HG02840 (cell line): ENCODE measurements around the gene IL3RA.
"Not testable (repeated sequence)": the region's sequence is repeated elsewhere in the genome, so short reads cannot be mapped to it uniquely, and the experiment has no call there.

Source experiments
- ATAC-seq: cut with Tn5 transposase; IDR thresholded peaks from one replicate; pipeline ENCODE4 v1.9.1; 2021; ENCODE audit warnings: mild to moderate bottlenecking, moderate library complexity, moderate number of reproducible peaks; ENCODE audit not compliant: unreplicated experiment, low FRiP score

IL3RA gene

DNA sequence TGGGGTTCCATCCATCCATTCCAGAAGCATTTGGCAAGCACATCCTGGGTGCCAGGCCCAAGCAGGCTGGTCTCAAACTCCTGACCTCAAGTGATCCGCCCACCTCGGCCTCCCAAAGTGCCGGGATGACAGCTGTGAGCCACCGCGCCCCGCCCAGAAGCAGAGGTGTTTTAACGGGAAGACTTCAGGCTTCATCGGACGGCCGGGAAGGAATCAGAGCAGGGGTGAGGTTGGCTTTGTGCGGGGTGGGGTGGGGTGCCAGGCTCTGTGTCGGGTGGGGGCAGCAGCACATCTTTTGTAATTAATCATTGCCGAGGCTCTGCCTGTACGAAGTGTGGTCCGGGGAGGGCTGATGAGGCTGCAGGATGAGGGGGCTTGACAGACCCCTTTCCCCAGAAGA, 60.4 kb downstream of the IL3RA start:
- no peak for ATAC-seq

DNA sequence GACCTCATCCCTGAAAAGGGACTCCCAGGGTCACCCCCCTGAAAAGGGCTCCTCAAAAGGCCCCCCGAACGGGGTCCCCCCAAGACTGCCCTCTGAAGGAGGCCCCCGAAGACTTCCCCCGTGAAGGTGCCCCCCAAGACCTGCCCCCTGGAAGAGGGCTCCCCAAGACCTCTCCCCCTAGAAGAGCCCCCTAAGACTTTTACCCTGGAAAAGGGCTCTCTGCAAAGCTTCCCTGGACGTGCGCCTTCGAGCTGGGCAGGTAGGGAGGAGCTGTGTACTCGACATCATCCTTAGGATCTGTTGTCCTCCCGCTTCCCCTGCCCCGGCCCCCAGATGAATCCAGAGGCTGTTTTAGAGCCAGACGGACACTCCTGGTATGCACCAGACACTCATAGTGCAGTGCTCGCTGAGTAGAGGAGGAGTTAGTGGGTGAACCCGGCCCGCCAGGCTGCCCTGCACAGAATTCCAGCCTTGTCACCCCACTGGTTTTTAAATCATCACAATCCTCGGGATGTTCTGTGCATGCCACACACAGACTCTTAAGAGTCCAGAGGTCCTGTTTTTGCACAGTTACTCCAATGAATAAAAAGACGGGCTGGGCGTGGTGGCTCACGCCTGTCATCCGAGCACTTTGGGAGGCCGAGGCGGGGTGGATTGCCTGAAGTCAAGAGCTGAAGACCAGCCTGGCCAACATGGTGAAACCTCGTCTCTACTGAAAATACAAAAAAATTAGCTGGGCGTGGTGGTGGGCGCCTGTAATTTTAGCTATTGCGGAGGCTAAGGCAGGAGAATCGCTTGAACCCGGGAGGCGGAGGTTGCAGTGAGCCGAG, 61.1 kb downstream of the IL3RA start:
- no peak for ATAC-seq

DNA sequence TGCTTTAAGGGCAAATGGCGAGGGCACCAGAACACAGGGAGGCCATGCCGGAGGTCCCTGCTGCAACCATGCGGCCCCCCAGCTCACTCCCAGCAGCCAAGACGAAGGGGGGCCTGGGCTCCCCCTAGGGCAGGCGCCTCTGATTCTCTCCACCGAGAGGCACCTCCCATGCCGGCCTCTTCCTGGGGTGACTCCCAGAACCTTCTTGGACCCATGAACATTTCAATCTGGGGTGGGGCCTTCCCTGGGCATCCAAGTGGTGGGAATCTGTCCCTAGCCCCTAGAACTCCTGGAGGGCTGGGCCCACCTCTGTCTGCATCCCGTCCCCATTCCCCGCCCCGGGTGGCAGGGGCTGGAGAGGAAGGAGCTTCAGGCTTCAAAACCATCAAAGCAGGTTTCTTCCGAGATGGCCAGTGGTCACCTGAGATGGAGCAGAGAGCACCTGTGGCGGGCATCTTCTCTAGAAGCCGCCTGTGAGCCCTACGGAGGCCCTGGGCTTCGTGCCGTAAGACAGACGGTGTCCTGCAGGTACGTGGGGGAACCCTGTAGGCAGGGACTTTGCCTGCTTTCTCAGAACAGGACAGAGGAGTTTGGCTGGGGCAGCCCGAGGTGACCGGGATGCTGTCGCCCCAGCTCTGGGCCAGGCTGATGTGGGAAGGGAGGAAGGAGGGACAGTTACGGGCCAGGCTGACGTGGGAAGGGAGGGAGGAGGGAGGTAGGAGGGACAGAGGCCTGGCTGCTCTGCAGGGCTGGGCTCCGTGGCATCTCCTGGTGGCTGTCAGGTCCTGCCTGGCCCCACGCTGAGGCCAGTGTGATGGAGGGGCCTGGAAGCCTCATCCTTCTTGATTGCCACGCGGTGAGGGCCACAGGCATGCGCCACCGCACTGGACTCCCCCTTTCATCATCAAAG, 62.1 kb downstream of the IL3RA start:
- no peak for ATAC-seq

DNA sequence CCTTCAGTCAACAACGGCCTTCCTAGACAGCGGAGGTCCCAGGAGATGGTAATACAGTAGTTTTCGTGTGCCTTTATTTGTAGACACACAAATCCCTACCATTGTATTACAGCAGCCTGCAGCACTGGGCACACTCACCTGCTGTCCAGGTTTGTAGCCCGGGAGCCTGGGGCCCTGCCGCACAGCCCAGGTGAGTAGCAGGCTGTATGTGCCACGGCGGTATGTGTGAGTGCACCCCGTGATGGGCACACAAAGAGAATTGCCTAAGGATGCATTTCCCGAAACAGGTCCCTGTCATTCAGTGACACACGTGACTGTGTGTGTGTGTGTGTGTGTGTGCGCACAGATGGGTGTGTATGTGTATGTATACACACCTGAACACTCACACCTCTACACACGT, 63.5 kb downstream of the IL3RA start:
- no peak for ATAC-seq

DNA sequence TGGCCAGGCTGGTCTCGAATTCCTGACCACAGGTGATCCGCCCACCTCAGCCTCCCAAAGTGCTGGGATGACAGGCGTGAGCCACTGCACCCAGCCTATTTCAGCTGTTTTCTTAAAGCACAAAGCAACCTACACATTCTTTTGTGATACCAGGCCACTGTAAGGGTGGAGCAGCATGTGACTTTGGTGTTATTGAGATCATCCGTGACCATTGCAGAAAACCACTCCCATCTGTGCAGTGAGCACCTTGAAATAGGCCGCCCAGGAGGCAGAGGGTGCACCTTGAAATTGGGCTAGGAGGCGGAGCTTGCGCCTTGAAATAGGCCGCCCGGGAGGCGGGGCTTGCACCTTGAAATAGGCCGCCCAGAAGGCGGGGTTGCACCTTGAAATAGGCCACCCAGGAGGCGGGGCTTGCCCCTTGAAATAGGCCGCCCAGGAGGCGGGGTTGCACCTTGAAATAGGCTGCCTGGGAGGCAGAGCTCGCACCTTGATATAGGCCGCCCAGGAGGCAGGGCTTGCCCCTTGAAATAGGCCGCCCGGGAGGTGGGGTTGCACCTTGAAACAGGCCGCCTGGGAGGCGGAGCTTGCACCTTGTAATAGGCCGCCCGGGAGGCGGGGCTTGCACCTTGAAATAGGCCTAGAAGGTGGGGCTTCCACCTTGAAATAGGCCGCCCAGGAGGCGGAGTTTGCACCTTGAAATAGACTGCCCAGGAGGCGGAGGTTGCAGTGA, 64.3 kb downstream of the IL3RA start:
- ATAC-seq, result no peak

DNA sequence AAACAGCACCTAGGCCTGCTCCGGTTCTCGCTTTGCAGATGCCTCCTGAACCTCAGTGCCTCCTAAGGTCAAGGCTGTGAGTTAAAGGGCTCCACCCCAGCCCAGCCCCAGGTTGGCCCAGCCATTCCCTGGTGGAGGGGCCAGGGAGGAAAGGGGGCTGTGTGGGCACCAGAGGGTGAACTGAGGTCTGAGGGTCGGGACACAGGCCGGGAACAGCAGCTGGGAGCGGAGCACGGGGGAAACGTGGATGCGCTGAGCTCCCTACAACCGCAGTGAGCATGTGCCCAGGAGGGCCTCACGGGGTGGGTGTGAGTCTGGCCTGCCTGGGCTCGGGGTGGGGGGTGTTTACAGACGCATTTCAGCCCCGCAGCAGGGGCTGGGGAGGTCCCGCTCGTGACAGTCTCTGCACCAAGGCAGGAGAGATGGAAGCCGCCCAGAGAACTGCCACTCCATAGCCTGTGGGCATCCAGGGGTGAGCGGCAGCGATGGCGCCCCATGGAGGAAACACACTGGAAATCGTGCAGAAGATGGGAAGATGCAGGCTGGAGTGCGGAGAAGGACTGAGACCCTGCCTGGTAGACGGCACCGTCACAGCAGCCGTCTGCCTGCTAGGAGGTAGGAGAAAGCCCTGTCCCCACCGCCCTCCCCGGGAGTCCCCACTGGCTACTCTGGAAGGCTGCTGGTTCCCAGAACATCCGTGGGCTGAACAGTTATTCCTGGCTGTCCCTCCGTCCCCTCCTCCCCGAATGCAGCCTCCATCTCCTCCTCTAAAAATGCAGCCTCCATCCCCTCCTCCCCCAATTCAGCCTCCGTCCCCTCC, 65.2 kb downstream of the IL3RA start:
- no peak for ATAC-seq

DNA sequence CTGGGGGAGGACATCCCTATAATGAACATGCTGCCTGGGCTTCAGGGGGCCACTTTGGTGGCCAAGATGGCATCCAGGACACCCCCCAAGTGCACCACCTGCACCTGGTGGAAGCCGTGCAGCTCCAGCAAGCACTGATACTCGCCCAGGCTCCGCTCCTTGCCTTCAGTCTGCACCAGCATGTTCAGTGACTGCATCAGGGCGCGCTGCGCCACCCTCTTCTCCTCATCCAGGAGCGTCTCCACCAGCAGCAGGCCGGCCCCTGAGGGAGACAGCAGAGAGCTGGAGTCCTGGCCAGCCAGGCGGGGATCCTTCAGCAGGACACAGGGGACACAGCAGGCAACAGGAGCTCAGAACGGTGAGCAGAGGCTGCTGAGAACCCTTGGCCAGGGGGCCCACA, 66.6 kb downstream of the IL3RA start:
- no peak for ATAC-seq

DNA sequence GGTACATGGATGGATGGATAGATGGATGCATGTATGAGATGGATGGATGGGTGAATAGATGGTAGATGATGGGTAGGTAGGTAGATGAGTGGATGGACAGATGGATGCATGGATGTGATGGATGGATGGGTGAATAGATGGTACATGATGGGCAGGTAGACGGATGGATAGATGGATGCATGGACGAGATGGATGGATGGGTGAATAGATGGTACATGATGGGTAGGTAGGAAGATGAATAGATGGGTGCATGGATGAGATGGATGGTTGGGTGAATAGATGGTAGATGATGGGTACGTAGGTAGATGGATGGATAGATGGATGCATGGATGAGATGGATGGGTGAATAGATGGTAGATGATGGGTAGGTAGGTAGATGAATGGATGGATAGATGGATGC, 67.3 kb downstream of the IL3RA start:
- not testable (repeated sequence) for ATAC-seq

DNA sequence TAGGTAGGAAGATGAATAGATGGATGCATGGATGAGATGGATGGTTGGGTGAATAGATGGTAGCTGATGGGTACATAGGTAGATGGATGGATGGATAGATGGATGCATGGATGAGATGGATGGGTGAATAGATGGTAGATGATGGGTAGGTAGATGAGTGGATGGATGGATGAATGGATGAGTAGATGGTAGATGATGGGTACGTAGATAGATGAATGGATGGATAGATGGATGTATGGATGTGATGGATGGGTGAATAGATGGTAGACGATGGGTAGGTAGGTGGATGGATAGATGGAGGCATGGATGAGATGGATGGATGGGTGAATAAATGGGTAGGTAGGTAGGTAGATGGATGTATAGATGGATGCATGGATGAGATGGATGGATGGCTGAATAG, 69.2 kb downstream of the IL3RA start:
- not testable (repeated sequence) for ATAC-seq

DNA sequence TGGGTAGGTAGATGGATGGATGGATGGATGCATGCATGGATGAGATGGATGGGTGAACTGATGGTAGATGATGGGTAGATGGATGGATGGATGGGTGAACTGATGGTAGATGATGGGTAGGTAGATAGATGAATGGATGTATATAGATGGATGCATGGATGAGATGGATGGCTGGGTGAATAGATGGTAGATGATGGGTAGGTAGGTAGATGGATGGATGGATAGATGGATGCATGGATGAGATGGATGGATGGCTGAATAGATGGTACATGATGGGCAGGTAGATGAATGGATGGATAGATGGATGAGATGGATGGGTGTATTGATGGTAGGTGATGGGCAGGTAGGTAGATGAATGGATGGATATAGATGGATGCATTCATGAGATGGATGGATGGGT, 70.5 kb downstream of the IL3RA start:
- no peak for ATAC-seq

DNA sequence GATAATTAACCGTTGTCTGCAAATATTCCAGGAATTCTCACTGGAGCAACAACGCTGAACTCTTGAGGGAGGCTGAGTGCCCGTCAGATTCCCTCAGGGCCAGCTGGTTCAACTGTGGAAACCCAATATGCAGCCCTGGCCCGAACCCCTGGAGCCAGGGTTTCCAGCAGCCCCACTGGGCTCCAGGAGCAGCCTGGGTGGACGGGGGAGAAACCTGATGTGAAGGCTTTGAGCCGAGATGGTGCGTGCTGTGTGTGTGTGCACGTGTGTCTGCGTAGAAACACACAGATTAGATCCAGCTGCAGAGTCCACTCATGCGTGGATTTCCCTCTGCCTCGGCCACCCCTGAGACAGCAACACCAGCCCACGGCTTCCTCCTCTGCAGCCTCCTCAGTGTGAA, 74.7 kb downstream of the IL3RA start:
- no peak for ATAC-seq

DNA sequence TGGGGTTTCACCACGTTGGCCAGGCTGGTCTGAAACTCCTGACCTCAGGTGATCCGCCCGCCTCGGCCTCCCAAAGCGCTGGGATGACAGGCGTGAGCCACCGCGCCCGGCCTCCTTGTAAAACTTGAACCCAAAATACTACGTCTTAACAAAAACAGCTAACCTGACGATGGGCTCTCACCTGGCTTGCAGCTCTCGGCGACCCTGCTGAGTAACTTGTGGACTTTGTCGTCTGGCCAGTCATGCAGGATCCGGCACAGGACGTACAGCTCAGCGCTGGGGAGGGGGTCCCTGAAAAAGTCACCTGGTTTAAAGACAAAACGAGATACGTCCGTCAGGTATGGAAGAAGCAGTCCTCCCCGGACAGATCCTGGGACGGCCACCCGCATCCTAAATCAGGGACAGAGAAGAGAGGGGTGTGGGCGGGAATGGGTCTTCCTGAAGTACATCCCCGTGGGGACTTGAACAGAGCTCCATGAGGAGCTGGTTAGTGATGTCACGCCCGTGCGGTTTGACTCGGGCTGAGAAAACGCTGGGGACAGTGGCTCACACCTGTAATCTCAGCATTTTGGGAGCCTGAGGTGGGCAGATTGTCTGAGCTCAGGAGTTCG, 76.1 kb downstream of the IL3RA start:
- no peak for ATAC-seq

DNA sequence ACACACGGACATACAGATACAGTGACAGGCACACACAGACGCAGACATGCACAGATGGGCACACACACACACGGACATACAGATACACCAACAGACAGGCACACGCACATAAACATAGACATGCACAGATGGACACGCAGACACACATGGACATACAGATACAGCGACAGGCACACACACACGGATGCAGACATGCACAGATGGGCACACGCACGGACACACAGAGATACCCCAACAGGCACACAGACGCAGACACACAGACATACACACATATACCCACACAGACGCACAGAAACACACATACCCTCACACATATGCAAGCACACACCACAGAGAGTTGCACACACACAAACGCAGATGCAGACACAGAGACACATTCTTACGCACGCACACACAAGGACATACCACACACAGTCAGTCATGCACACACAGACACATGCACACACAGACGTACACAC, 79.8 kb downstream of the IL3RA start:
- no peak for ATAC-seq

DNA sequence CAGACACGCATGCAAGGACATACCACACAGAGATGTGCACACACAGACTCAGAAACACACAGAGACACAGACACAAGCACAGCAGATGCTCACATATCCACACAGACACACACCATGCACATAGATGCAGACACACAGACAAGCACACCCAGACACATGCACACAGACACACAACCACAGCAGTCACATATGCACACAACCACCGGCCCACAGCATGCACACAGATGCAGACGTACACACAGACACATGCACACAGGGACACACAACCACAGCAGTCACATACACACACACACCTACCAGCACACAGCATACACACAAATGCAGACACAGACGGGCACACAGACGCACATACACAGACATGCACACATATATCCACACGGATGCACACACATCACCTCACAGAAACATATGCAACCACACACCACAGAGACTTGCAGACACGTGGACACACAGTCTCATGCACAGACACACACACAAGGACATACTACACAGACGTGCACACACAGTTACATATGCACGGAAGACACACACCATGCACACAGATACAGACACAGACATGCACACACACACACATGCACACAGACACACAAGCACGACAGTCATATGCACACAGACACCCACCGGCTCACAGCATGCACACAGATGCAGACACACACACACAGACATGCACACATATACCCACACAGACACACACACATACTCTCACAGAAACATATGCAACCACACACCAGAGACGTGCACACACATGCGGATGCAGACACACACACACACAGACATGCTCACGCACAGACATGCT, 80.6 kb downstream of the IL3RA start:
- no peak for ATAC-seq

DNA sequence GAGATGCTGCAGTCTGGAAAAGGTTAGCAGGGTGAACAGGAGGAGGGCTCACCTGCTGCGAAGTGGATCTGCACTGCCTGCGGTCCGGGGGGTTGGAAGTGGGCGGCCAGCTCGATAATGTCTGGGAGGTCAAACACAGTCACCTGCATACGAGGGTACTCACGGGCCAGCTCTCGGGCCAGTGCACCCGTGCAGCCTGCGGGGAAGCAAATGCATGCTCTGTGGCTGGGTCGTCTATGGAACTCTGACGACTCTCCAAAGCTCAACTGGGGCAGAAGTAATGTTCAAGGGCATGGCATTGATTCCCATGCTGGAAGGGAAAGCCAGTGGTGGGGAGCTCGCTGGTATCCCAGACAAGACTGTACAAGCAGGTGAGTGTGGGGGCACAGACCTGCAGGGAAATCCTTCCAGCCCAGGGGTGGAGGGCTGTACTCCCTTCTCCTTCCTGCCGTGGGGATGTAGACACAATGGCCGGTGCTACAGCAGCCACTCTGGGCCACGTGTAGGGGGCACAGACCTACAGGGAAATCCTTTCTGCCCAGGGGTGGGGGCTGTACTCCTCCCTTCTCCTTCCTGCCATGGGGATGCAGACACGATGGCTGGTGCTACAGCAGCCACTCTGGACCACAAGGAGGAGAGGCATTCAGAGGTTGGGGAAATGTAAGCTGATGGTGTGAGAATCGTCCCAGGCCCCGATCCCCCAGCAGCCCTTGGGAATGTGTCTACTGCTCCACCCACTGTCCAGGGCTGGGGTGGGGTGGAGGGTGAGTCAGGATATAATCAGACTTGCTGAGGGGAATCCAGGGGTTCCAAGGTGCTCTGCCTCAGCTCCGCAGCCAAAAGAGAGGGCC, 81.6 kb downstream of the IL3RA start:
- ATAC-seq, result no peak

DNA sequence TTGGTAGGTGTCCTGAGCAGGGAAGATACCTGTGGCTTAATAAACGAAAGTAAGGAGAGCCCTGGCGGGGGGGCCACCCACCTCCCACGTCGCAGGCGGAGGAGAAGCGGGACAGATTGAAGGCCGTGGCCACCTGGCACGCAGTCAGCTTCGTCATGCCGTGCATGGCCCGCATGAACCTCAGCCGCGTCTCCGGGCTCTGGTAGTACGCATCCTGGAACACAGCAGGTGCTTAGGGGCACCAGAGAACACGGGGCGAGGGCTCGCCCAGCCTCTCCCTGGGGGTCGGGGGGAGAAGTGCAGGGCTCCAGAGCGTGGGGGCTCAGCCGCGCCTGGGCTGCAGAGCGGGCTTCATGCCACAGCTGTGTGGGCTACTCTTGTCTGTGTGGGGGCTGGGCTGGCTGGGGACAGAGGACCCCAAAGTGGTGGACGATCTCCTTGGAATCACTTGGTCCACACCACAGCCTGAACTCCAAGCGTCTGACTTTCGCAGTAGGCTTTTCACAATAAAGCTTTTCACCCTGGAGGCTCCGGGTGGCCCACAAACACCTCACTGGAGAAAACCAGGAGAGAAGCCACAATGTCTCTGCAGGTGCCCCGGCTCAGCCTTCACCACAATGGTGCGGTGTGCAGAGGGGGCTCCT, 82.4 kb downstream of the IL3RA start:
- no peak for ATAC-seq

DNA sequence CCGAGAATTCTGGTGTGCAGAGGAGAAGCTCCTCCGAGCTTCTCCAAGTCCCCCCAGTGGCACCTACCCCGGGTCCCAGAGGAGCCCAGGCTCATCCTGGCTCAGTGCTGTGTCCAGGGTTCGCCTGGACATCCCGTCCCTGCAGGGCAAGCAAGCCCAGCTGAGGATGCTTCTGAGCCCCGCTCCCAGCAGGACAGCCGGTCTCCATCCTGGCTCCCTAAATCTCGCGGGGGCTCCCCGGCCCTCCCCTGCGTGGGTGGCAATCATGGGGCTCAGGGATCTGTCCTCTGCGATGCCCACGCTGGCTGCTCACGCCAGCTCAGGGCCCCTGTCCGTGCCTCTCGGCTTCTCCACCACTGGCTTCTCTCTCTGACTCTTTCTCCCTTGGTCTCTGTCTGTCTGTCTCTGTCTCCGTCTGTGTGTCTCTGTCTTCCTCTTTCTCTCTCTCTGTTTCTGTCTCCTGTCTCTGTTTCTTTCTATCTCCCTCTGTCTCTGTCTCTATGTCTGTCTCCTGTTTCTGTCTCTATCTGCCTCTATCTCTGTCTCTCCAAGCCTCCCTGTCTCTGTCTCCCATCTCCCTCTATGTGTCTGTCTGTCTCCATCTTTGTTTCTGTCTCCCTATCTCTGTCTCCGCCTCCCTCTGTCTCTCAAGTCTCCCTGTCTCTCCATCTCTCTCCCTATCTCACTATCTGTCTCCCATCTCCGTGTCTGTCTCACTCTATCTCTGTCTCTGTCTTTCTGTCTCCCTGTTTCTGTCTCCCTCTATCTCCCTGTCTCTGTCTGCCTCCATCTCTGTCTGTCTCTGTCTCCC, 83.2 kb downstream of the IL3RA start:
- no peak for ATAC-seq
